Hepatocyte (in vitro differentiated cells): ENCODE measurements around the gene IFI44L. TPM values are rescaled to one million over a fixed set of nuclear protein-coding genes. Genes with fewer than 3 reads are reported as not detected.

Experiments used
- DNase-seq: peaks from one replicate; pipeline ENCODE4 v3.0.0-alpha.2; 2016; ENCODE audit warnings: low spot score
- H2AFZ ChIP-seq: fragments of 200-600 bp; sonication (generic); 2 replicates; pipeline ENCODE4 v1.6.0; 2016; ENCODE audit warnings: antibody characterized with exemption, mild to moderate bottlenecking
- H3K27ac ChIP-seq: fragments of 200-600 bp; sonication (generic); 2 replicates; pipeline ENCODE4 v1.5.1; 2016; ENCODE audit warnings: mild to moderate bottlenecking
- H3K27me3 ChIP-seq: fragments of 200-600 bp; sonication (generic); 2 replicates; pipeline ENCODE4 v1.6.1; 2016
- H3K36me3 ChIP-seq: fragments of 200-600 bp; sonication (generic); replicated peaks from 2 replicates; pipeline ENCODE4 v1.5.1; 2016; ENCODE audit warnings: low read depth; ENCODE audit not compliant: insufficient read depth
- H3K4me1 ChIP-seq: fragments of 200-600 bp; sonication (generic); 2 replicates; pipeline ENCODE4 v1.5.1; 2016; ENCODE audit warnings: mild to moderate bottlenecking, moderate library complexity; ENCODE audit not compliant: insufficient read depth
- H3K4me2 ChIP-seq: fragments of 200-600 bp; sonication (generic); 2 replicates; pipeline ENCODE4 v1.6.0; 2016
- H3K4me3 ChIP-seq: fragments of 200-600 bp; sonication (generic); 2 replicates; pipeline ENCODE4 v1.5.1; 2016; ENCODE audit warnings: mild to moderate bottlenecking
- H3K79me2 ChIP-seq: fragments of 200-600 bp; sonication (generic); 2 replicates; pipeline ENCODE4 v1.6.0; 2017; ENCODE audit warnings: mild to moderate bottlenecking
- H3K9me2 ChIP-seq: fragments of 200-600 bp; sonication (generic); replicated peaks from 2 replicates; pipeline ENCODE4 v1.6.0; 2017; ENCODE audit warnings: mild to moderate bottlenecking; ENCODE audit not compliant: insufficient read depth
- H3K9me3 ChIP-seq: fragments of 200-600 bp; sonication (generic); 2 replicates; pipeline ENCODE4 v1.5.1; 2016; ENCODE audit warnings: low read depth, mild to moderate bottlenecking
- H4K20me1 ChIP-seq: fragments of 200-600 bp; sonication (generic); 2 replicates; pipeline ENCODE4 v1.6.0; 2016; ENCODE audit warnings: mild to moderate bottlenecking; ENCODE audit not compliant: insufficient read depth, poor library complexity, severe bottlenecking
- EZH2 ChIP-seq: fragments of 200-600 bp; sonication (generic); IDR thresholded peaks from 2 replicates; pipeline ENCODE4 v1.6.1; 2016; ENCODE audit warnings: antibody characterized with exemption, mild to moderate bottlenecking, borderline replicate concordance
- EZH2phosphoT487 ChIP-seq: fragments of 200-600 bp; sonication (generic); IDR thresholded peaks from one replicate; pipeline ENCODE4 v1.6.1; 2018; ENCODE audit warnings: antibody characterized with exemption, mild to moderate bottlenecking, low read depth, moderate library complexity; ENCODE audit not compliant: unreplicated experiment, severe bottlenecking
- WGBS: methylation state at CpG from one replicate; pipeline ENCODE4 v1.1.6; 2016; ENCODE audit warnings: low lambda C conversion rate; ENCODE audit errors: missing lambda C conversion rate; 5-methylcytosine and 5-hydroxymethylcytosine counted together
- polyA plus RNA-seq: library from polyadenylated mRNA; unstranded; fragments of >200 nt; fragmentation: Nextera tagmentation; extraction: Ambion mirVana; gene quantifications from 2 replicates; pipeline ENCODE4 v1.2.1, GENCODE V29; 2016
- total RNA-seq: library from RNA; depleted of rRNA; stranded (reverse); fragments of >200 nt; gene quantifications from 2 replicates; pipeline ENCODE4 v1.2.3, GENCODE V29; 2014
- TF ChIP-seq, protein P1 (sequence below): fragments of 200-600 bp; sonication (generic); IDR thresholded peaks from 2 replicates; pipeline ENCODE4 v1.5.1; 2016; ENCODE audit warnings: antibody characterized with exemption, mild to moderate bottlenecking; ENCODE audit not compliant: poor library complexity

The IFI44L gene
- total and polyA plus RNA-seq, 2 experiments from 2014 or later: 0.19 to 2.6 TPM

DNA sequence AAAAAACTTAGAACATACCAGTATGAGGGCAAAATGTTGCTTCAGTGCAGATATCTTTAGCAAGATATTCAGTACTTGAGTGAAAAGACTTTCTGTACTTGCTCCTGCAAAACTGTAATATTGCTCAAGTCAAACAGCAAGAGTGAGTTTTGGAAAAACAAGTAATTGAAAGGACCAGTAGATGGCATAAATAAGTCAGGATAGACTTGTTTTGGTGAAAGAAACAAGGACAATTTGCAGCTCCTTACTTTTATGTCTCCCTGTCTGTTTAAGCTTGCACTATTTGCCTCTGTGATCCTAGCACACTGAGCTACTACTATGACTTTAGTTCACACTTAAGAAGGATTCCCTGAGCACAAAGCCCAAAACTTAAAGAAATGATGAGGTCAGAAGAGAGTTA, 68.4 kb downstream of the IFI44L start:
- H3K4me2 ChIP-seq: no peak overlapping the region
- TF ChIP-seq EZH2phosphoT487 (no peak), EZH2 (no peak)
- TF ChIP-seq, protein P1, sequence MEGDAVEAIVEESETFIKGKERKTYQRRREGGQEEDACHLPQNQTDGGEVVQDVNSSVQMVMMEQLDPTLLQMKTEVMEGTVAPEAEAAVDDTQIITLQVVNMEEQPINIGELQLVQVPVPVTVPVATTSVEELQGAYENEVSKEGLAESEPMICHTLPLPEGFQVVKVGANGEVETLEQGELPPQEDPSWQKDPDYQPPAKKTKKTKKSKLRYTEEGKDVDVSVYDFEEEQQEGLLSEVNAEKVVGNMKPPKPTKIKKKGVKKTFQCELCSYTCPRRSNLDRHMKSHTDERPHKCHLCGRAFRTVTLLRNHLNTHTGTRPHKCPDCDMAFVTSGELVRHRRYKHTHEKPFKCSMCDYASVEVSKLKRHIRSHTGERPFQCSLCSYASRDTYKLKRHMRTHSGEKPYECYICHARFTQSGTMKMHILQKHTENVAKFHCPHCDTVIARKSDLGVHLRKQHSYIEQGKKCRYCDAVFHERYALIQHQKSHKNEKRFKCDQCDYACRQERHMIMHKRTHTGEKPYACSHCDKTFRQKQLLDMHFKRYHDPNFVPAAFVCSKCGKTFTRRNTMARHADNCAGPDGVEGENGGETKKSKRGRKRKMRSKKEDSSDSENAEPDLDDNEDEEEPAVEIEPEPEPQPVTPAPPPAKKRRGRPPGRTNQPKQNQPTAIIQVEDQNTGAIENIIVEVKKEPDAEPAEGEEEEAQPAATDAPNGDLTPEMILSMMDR: peak; percentile 38
- H3K4me1 ChIP-seq: no peaks in the 10 kb centered on the region
- H2AFZ ChIP-seq: no peak overlapping the region
- no peaks in the 10 kb centered on the region for H3K9me2 ChIP-seq
- H3K79me2 ChIP-seq: no peaks in the 10 kb centered on the region
- H3K4me3 ChIP-seq: no peak overlapping the region
- no peak overlapping the region for H3K27ac ChIP-seq
- DNase-seq: no peak
- H3K9me3 ChIP-seq: no peaks in the 10 kb centered on the region
- H3K36me3 ChIP-seq: no peaks in the 10 kb centered on the region
- no peaks in the 10 kb centered on the region for H4K20me1 ChIP-seq
- no peaks in the 10 kb centered on the region for H3K27me3 ChIP-seq

DNA sequence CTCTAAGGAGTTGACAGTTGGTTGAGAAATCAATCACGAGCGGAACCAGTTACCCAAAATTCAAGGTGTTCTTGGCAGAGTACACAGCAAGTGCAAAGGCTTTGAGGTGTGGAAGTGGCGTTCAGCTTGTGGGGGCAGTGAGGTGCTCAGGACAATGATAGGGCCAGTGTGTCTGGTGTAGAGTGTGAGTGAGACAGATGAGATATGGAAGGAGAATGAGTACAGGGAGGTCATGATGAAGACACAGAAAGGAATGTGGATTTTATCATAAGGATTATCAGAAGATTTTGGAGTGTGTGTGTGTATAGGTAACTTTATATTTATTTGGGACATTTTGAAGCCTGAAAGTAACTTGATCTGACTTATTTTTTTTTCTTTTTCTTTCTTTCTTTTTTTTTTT, 70.3 kb downstream of the IFI44L start:
- DNase-seq: no peak
- Histone ChIP-seq H4K20me1 (no peaks in the 10 kb centered on the region), H2AFZ (no peak overlapping the region), H3K4me3 (no peak overlapping the region), H3K4me1 (no peaks in the 10 kb centered on the region), H3K27me3 (no peaks in the 10 kb centered on the region), H3K79me2 (no peaks in the 10 kb centered on the region), H3K9me2 (no peaks in the 10 kb centered on the region), H3K9me3 (no peaks in the 10 kb centered on the region), H3K36me3 (no peaks in the 10 kb centered on the region), H3K27ac (no peak overlapping the region), H3K4me2 (no peak overlapping the region)
- TF ChIP-seq EZH2 (no peak), EZH2phosphoT487 (no peak)
- TF ChIP-seq, protein P1: no peak
- 88% methylated on average over 3 of the region's 3 CpGs for WGBS

DNA sequence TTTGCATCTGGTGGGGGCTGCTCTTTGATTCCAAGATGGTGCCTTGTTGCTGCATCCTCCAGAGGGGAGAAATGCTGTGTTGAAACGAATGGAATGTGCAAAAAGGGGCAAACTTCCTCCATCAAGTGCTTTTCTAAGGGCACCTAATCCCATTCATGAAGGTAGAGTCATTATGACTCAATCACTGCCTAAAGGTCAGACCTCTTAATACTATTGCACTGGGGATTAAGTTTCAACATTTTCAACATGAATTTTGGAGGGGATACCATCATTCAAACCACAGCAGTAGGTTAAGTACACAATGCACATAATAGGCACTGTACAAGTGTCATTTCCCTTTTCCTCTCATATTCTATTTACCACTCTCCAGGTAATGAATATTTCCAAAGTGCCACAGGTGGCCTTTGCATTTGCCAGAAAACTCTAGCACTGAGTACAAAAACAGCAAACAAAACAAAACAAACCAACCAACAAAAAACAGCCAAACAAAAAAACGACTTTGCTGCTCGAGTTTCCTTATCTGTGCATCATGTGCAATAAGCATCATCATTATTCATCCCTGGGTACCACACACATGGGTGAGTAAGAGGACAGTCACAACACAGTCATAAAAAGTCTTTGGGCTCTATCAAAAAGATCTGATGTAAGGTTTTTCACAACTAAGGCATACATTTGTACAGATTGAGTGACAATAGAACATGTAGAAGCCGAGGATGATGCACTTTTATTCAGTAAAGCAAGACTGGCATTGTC, 71.9 kb downstream of the IFI44L start:
- Histone ChIP-seq H3K36me3 (no peaks in the 10 kb centered on the region), H3K27me3 (no peaks in the 10 kb centered on the region), H3K4me3 (no peak overlapping the region), H3K4me2 (no peak overlapping the region), H3K4me1 (no peaks in the 10 kb centered on the region), H3K27ac (no peak overlapping the region), H3K9me2 (no peaks in the 10 kb centered on the region), H3K79me2 (no peaks in the 10 kb centered on the region), H2AFZ (no peak overlapping the region), H3K9me3 (no peaks in the 10 kb centered on the region), H4K20me1 (no peaks in the 10 kb centered on the region)
- TF ChIP-seq EZH2phosphoT487 (no peak), EZH2 (no peak)
- TF ChIP-seq, protein P1: no peak
- 61% methylated on average over 4 of the region's 4 CpGs for WGBS
- DNase-seq: no peak

Other genes starting within 250 kb of the IFI44L start
- gene PTGFR, start 129.5 kb upstream of the IFI44L start, total RNA-seq: 4.8 and 5.3 TPM in 2 replicates
- 1.1 and 1.9 TPM in 2 replicates for gene PTGFR, start 129.5 kb upstream of the IFI44L start, polyA plus RNA-seq
- 5.2 and 7.7 TPM in 2 replicates for gene IFI44, start 29.4 kb downstream of the IFI44L start, total RNA-seq
- 3.1 and 3.2 TPM in 2 replicates for gene IFI44, start 29.4 kb downstream of the IFI44L start, polyA plus RNA-seq